Measurements from ENCODE around the gene DMP1. TPM values are rescaled to one million over a fixed set of nuclear protein-coding genes. Genes with fewer than 3 reads are reported as not detected.

The DMP1 gene
- total RNA-seq, 4 donors from 2014 or later, result 0.11 TPM; not detected in 3

DNA sequence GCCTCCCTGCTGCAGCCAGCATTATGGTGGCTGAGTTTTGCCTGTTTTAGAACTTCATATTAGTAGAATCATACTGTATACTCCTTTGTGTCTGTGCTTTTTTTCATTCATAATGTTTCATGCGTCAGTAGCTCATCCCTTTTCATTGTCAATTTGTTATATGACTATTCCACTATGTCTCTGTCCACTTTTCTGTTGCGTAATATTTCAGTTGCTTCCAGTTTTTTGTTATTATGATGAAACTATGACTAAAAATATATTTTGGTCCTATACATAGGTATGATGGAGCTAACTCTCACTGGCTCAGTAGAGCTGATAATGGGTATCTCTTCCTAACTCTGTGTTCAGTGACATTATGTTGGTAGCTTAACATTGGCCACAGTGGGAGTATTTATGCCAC, 48.3 kb downstream of the DMP1 start:
- no peak for TF ChIP-seq POLR2A (IDR thresholded peaks at IDR 0.05)
- TF ChIP-seq, protein P1, sequence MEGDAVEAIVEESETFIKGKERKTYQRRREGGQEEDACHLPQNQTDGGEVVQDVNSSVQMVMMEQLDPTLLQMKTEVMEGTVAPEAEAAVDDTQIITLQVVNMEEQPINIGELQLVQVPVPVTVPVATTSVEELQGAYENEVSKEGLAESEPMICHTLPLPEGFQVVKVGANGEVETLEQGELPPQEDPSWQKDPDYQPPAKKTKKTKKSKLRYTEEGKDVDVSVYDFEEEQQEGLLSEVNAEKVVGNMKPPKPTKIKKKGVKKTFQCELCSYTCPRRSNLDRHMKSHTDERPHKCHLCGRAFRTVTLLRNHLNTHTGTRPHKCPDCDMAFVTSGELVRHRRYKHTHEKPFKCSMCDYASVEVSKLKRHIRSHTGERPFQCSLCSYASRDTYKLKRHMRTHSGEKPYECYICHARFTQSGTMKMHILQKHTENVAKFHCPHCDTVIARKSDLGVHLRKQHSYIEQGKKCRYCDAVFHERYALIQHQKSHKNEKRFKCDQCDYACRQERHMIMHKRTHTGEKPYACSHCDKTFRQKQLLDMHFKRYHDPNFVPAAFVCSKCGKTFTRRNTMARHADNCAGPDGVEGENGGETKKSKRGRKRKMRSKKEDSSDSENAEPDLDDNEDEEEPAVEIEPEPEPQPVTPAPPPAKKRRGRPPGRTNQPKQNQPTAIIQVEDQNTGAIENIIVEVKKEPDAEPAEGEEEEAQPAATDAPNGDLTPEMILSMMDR (IDR thresholded peaks at IDR 0.05 in 4 of 5, conservative IDR thresholded peaks at IDR 0.05 in 1 of 5), result no peak
- H3K27ac ChIP-seq, result no peak overlapping the region
- H3K27me3 ChIP-seq, result no peaks in the 10 kb centered on the region
- ATAC-seq (no peak), DNase-seq (no peak)
- H3K4me1 ChIP-seq, result no peaks in the 10 kb centered on the region
- no peaks in the 10 kb centered on the region for H3K36me3 ChIP-seq
- intact Hi-C loops (cut with DNase I; ENCODE audit: low total_unique reads) (no loop called here), in situ Hi-C loops (cut with MboI; ENCODE audit: low sequenced_read_pairs in 4 of 4) (loop anchor here in 2 of 4 donors (25.0 kb wide), 1 partner anchor 514 kb away; no protein-coding TSS in a partner anchor)
- no peak overlapping the region for H3K4me3 ChIP-seq
- H3K9me3 ChIP-seq, result no peaks in the 10 kb centered on the region

DNA sequence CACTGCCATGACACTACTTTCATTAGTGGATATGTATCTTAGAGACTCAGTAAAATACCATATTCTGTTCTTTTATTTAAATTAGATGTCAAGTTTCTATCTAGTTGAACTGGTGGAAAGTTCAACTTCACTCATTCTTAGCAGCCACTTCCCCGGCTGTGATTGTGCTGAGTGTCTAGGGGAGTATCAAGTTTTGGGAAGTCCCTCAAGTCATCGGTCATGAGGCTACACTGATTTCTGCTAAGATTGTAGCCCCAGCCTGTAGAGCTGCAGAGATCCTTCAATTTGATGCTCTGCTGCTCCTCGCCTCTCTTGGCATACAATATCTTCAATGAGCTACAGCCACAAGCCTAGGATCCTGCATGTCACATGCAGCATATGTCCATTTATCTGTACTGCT, 53.9 kb downstream of the DMP1 start:
- TF ChIP-seq POLR2A (IDR thresholded peaks at IDR 0.05), result no peak
- TF ChIP-seq, protein P1 (IDR thresholded peaks at IDR 0.05 in 4 of 5, conservative IDR thresholded peaks at IDR 0.05 in 1 of 5), result no peak
- H3K36me3 ChIP-seq, result no peaks in the 10 kb centered on the region
- H3K9me3 ChIP-seq, result no peaks in the 10 kb centered on the region
- intact Hi-C loops (cut with DNase I; ENCODE audit: low total_unique reads), result no loop called here
- H3K4me3 ChIP-seq, result no peak overlapping the region
- no peak for ATAC-seq
- DNase-seq, result no peak
- H3K27ac ChIP-seq, result no peak overlapping the region
- in situ Hi-C loops (cut with MboI; ENCODE audit: low sequenced_read_pairs in 4 of 4), result no loop called here
- H3K27me3 ChIP-seq, result no peaks in the 10 kb centered on the region
- no peaks in the 10 kb centered on the region for H3K4me1 ChIP-seq

DNA sequence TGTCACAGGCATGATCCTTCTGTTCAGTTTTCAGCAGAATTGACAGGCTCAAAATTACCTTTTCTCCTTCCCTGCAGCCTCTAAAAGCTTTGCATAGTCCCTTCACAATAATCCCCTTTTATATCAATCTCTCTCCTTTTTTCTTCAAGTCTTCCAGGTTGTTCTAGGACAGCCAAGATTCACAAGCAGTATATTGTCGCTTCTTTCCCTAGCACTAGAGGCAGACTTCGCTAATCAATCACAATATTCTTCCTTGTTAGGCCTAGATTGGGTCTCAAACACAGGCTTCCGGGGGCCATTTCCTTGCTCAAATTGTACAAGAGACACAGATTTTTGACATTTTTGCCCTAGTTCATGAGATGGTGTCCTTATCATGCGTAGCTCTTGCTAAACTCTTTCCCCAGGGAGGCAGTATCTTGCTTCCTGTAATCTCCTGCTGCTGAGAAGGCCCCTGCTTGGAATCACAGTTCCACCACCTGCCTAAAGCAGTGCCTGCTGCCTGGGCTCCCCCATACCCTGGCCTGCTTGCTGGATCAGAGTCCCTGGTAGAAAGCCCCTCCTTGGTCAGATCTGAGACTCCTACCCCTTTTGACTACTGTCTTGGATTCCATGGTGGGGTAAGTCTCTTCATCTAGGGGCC, 57.3 kb downstream of the DMP1 start:
- intact Hi-C loops (cut with DNase I; ENCODE audit: low total_unique reads) (no loop called here), in situ Hi-C loops (cut with MboI; ENCODE audit: low sequenced_read_pairs in 4 of 4) (no loop called here)
- DNase-seq, result no peak
- Histone ChIP-seq H3K27me3 (no peaks in the 10 kb centered on the region), H3K4me3 (no peak overlapping the region), H3K4me1 (no peaks in the 10 kb centered on the region), H3K27ac (no peak overlapping the region), H3K9me3 (no peaks in the 10 kb centered on the region), H3K36me3 (no peaks in the 10 kb centered on the region)
- TF ChIP-seq POLR2A (IDR thresholded peaks at IDR 0.05), result no peak
- TF ChIP-seq, protein P1 (IDR thresholded peaks at IDR 0.05 in 4 of 5, conservative IDR thresholded peaks at IDR 0.05 in 1 of 5), result no peak
- no peak for ATAC-seq

Other genes with a start within 250 kb of the DMP1 start
- 10 to 100 TPM; 13.4 to 16.7 (median 15.8) TPM for gene NUDT9, start 227.7 kb upstream of the DMP1 start, total RNA-seq
- gene SPARCL1, start 120.9 kb upstream of the DMP1 start, total RNA-seq, result 100 to 1,000 TPM; 225 to 357 (median 273) TPM
- gene DSPP, start 41.8 kb upstream of the DMP1 start, total RNA-seq, result not detected
- not detected for gene IBSP, start 149.3 kb downstream of the DMP1 start, total RNA-seq
- not detected for gene MEPE, start 182.7 kb downstream of the DMP1 start, total RNA-seq